ENCODE results near the gene ZNF512B.

The ZNF512B gene

GRCh38 chr20:63963784-63964301, 5.9 kb downstream of the ZNF512B start:
- TF ChIP-seq EZH2 (optimal IDR thresholded peaks at IDR 0.05; ENCODE audit: low read depth, low read length), result no peak
- TF ChIP-seq, protein P1, sequence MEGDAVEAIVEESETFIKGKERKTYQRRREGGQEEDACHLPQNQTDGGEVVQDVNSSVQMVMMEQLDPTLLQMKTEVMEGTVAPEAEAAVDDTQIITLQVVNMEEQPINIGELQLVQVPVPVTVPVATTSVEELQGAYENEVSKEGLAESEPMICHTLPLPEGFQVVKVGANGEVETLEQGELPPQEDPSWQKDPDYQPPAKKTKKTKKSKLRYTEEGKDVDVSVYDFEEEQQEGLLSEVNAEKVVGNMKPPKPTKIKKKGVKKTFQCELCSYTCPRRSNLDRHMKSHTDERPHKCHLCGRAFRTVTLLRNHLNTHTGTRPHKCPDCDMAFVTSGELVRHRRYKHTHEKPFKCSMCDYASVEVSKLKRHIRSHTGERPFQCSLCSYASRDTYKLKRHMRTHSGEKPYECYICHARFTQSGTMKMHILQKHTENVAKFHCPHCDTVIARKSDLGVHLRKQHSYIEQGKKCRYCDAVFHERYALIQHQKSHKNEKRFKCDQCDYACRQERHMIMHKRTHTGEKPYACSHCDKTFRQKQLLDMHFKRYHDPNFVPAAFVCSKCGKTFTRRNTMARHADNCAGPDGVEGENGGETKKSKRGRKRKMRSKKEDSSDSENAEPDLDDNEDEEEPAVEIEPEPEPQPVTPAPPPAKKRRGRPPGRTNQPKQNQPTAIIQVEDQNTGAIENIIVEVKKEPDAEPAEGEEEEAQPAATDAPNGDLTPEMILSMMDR (IDR thresholded peaks at IDR 0.05; ENCODE audit: low read length), result no peak
- Histone ChIP-seq H4K20me1 (ENCODE audit: insufficient read depth, low read length) (no peaks in the 10 kb centered on the region), H3K9me3 (replicated peaks; ENCODE audit: insufficient read depth, low read length) (no peaks in the 10 kb centered on the region), H3K79me2 (ENCODE audit: low read length) (peaks cover 4% of the 10 kb centered on the region), H3K4me3 (ENCODE audit: low read length) (no peak overlapping the region), H3K36me3 (replicated peaks; ENCODE audit: insufficient read depth, low read length) (no peaks in the 10 kb centered on the region), H3K9me2 (replicated peaks; ENCODE audit: insufficient read depth, low read length) (no peaks in the 10 kb centered on the region), H2AFZ (ENCODE audit: low read length) (no peak overlapping the region), H3K27ac (ENCODE audit: low read length) (no peak overlapping the region), H3K27me3 (replicated peaks; ENCODE audit: insufficient read depth, low read length) (no peaks in the 10 kb centered on the region), H3K9ac (ENCODE audit: low read length) (no peak overlapping the region), H3F3A (ENCODE audit: insufficient read depth, low read length) (no peaks in the 10 kb centered on the region), H3K4me1 (ENCODE audit: low read length) (peaks cover 5% of the 10 kb centered on the region; the same call in 1 of the 2 replicates), H3K4me2 (ENCODE audit: low read depth, low read length) (no peak overlapping the region)
- no peak for DNase-seq

GRCh38 chr20:63963348-63963741, 6.4 kb downstream of the ZNF512B start:
- no peak overlapping the region for H3K9ac ChIP-seq (ENCODE audit: low read length)
- no peaks in the 10 kb centered on the region for H4K20me1 ChIP-seq (ENCODE audit: insufficient read depth, low read length)
- no peak for DNase-seq
- no peak overlapping the region for H3K4me3 ChIP-seq (ENCODE audit: low read length)
- H3K9me2 ChIP-seq (replicated peaks; ENCODE audit: insufficient read depth, low read length), result no peaks in the 10 kb centered on the region
- no peak overlapping the region for H3K27ac ChIP-seq (ENCODE audit: low read length)
- H3K4me1 ChIP-seq (ENCODE audit: low read length), result no peaks in the 10 kb centered on the region; the same call in 1 of the 2 replicates
- TF ChIP-seq, protein P1 (IDR thresholded peaks at IDR 0.05; ENCODE audit: low read length), result no peak
- TF ChIP-seq EZH2phosphoT487 (IDR thresholded peaks at IDR 0.05; ENCODE audit: low read length) (no peak), EZH2 (optimal IDR thresholded peaks at IDR 0.05; ENCODE audit: low read depth, low read length) (no peak)
- H3K36me3 ChIP-seq (replicated peaks; ENCODE audit: insufficient read depth, low read length), result no peaks in the 10 kb centered on the region
- no peaks in the 10 kb centered on the region for H3K9me3 ChIP-seq (replicated peaks; ENCODE audit: insufficient read depth, low read length)
- no peaks in the 10 kb centered on the region for H3F3A ChIP-seq (ENCODE audit: insufficient read depth, low read length)
- H3K4me2 ChIP-seq (ENCODE audit: low read depth, low read length), result no peak overlapping the region
- H2AFZ ChIP-seq (ENCODE audit: low read length), result no peak overlapping the region
- no peaks in the 10 kb centered on the region for H3K79me2 ChIP-seq (ENCODE audit: low read length)
- H3K27me3 ChIP-seq (replicated peaks; ENCODE audit: insufficient read depth, low read length), result no peaks in the 10 kb centered on the region

DNA sequence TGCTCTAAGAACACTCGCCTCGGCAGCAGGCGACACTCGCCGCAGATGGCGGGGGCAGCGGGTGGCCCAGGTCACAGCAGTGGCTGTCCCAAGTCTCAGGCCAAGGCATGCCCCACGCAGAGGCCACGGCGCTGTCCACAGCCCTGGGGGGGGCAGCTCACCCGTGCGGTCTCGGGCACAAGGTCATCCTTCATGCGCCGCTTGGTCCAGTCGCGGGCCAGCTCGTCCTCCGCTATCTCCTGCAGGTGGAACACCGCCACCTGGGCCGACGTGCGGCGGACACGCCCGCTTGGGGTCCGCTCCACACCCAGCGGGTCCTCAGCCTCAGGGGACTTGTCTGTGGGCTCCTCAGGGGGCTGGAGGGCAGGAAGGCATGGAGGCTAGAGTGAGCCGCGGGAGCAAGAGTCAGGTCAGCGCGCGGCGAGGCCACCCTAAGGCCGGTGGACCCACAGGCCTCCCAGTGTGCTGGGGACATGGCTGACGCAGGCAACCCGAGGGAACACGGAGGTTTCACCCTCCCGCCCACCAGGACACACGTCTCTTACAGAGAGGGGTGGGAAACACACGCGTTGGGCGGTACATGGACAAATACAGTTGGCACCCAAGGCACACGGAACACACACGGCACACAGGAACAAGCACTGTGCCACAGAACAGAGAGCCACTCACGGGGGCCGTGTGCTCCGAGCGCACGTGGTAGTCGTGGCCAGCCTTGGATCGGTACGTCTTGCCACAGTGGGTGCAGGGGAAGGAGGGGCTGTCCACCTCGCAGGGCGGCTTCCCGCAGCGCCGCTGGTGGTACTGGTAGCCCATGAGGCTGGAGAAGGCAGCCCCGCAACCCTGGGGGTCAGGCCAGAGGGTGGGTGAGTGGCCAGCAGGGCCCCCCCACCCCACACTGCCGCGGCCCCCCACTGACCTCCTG, 7.0 kb downstream of the ZNF512B start:
- Histone ChIP-seq H3K9me3 (replicated peaks; ENCODE audit: insufficient read depth, low read length) (no peaks in the 10 kb centered on the region), H3K4me2 (ENCODE audit: low read depth, low read length) (no peak overlapping the region), H3K4me3 (ENCODE audit: low read length) (no peak overlapping the region), H3K36me3 (replicated peaks; ENCODE audit: insufficient read depth, low read length) (no peaks in the 10 kb centered on the region), H3K9me2 (replicated peaks; ENCODE audit: insufficient read depth, low read length) (no peaks in the 10 kb centered on the region), H3K27ac (ENCODE audit: low read length) (no peak overlapping the region), H3K79me2 (ENCODE audit: low read length) (no peaks in the 10 kb centered on the region), H3F3A (ENCODE audit: insufficient read depth, low read length) (no peaks in the 10 kb centered on the region), H3K9ac (ENCODE audit: low read length) (no peak overlapping the region), H4K20me1 (ENCODE audit: insufficient read depth, low read length) (no peaks in the 10 kb centered on the region), H3K4me1 (ENCODE audit: low read length) (peaks cover 5% of the 10 kb centered on the region; the same call in 1 of the 2 replicates), H3K27me3 (replicated peaks; ENCODE audit: insufficient read depth, low read length) (no peaks in the 10 kb centered on the region), H2AFZ (ENCODE audit: low read length) (no peak overlapping the region)
- no peak for DNase-seq
- TF ChIP-seq, protein P1 (IDR thresholded peaks at IDR 0.05; ENCODE audit: low read length), result no peak
- TF ChIP-seq EZH2 (optimal IDR thresholded peaks at IDR 0.05; ENCODE audit: low read depth, low read length) (no peak), EZH2phosphoT487 (IDR thresholded peaks at IDR 0.05; ENCODE audit: low read length) (no peak)

Data from MM.1S (cell line).